ENCODE data around the gene P3H4. TPM values are rescaled to one million over a fixed set of nuclear protein-coding genes. Genes with fewer than 3 reads are reported as not detected.

Gene P3H4
- total and polyA plus RNA-seq, 4 experiments from 2014 or later, result 1.4 to 6.8 (median 5.1) TPM

DNA sequence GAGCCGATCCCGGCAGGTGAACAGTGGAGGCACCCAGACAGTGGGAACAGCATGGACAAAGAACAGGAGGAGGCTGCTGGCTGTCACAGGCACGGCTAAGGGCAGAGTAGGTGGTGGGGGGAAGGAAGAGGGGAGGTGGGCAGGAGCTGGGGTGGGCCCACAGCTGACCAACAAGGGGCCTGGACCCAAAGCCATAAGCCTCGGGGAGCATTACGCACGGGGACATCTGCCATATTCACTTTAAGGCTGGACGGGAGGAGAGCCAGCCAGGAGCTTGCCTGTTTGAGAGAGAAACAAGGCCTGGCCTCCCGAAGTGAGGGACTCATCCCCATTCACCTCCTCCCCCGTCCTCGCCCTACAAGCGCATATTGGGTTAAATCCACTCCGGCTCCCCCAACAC, 57.7 kb downstream of the P3H4 start:
- no peaks in the 10 kb centered on the region for H3K4me1 ChIP-seq (ENCODE audit: insufficient read depth, low read length)
- H3K36me3 Mint-ChIP-seq, result no peaks in the 10 kb centered on the region
- intact Hi-C loops (cut with micrococcal nuclease), result no loop called here
- H3K27me3 Mint-ChIP-seq, result peaks cover 0 to 8% of the 10 kb centered on the region in 2 donors
- H3K36me3 ChIP-seq (ENCODE audit: insufficient read depth, low read length), result no peaks in the 10 kb centered on the region
- H3K4me3 ChIP-seq (ENCODE audit: low read length in 2 of 2), result no peak overlapping the region
- CTCF ChIA-PET (ENCODE audit: partially characterized antibody), result interaction anchor here (0.7 to 1.0 kb wide), 2 partner anchors 48 to 62 kb away, joined by 4 to 5 read pairs; no protein-coding TSS in a partner anchor
- H3K27me3 ChIP-seq (ENCODE audit: insufficient read depth, low read length), result no peaks in the 10 kb centered on the region
- H3K9me3 Mint-ChIP-seq, result no peaks in the 10 kb centered on the region
- DNase-seq, result no peak
- H3K9me3 ChIP-seq (ENCODE audit: control insufficient read depth in 1 of 2, low read length in 2 of 2), result no peaks in the 10 kb centered on the region
- H3K4me3 Mint-ChIP-seq, result no peak overlapping the region
- no peak overlapping the region for H3K27ac Mint-ChIP-seq
- H3K27ac ChIP-seq (ENCODE audit: low read depth, low read length), result no peak overlapping the region
- POLR2A ChIA-PET (ENCODE audit: partially characterized antibody), result no interaction called here
- H3K4me1 Mint-ChIP-seq, result no peaks in the 10 kb centered on the region

Other genes starting within 250 kb of the P3H4 start
- gene KRT9, start 239.9 kb downstream of the P3H4 start, total RNA-seq, result not detected
- not detected for gene KRT9, start 239.9 kb downstream of the P3H4 start, polyA plus RNA-seq
- not detected for gene KRT14, start 225.1 kb downstream of the P3H4 start, total RNA-seq
- gene KRT14, start 225.1 kb downstream of the P3H4 start, polyA plus RNA-seq, result not detected
- gene KRT16, start 199.2 kb downstream of the P3H4 start, total RNA-seq, result not detected
- not detected for gene KRT16, start 199.2 kb downstream of the P3H4 start, polyA plus RNA-seq
- gene KRT17, start 187.4 kb downstream of the P3H4 start, total RNA-seq, result not detected
- not detected for gene KRT17, start 187.4 kb downstream of the P3H4 start, polyA plus RNA-seq
- gene EIF1, start 123.1 kb downstream of the P3H4 start, total RNA-seq, result 100 to 1,000 TPM; 776 to 839 TPM
- gene EIF1, start 123.1 kb downstream of the P3H4 start, polyA plus RNA-seq, result 1,000 to 10,000 TPM; 1,081 to 1,611 TPM
- gene GAST, start 99.6 kb downstream of the P3H4 start, total RNA-seq, result not detected
- not detected for gene GAST, start 99.6 kb downstream of the P3H4 start, polyA plus RNA-seq
- under 1 TPM; 0.29 to 0.33 TPM for gene HAP1, start 77.3 kb downstream of the P3H4 start, total RNA-seq
- not detected for gene HAP1, start 77.3 kb downstream of the P3H4 start, polyA plus RNA-seq
- gene JUP, start 25.2 kb downstream of the P3H4 start, total RNA-seq, result under 1 TPM in 1 of 2 experiments, not detected in 1; 0.15 TPM
- gene JUP, start 25.2 kb downstream of the P3H4 start, polyA plus RNA-seq, result under 1 TPM in 1 of 2 donors, not detected in 1; 0.69 TPM
- not detected for gene FKBP10, start 1.1 kb upstream of the P3H4 start, total RNA-seq
- not detected for gene FKBP10, start 1.1 kb upstream of the P3H4 start, polyA plus RNA-seq
- gene NT5C3B, start 24.3 kb upstream of the P3H4 start, total RNA-seq, result 10 to 100 TPM; 20.9 to 22.3 TPM
- gene NT5C3B, start 24.3 kb upstream of the P3H4 start, polyA plus RNA-seq, result 10 to 100 TPM; 41.5 to 42.1 TPM
- not detected for gene KLHL10, start 25.9 kb upstream of the P3H4 start, total RNA-seq
- not detected for gene KLHL10, start 25.9 kb upstream of the P3H4 start, polyA plus RNA-seq
- gene KLHL11, start 53.5 kb upstream of the P3H4 start, total RNA-seq, result 10 to 100 TPM; 20.6 to 20.8 TPM
- gene KLHL11, start 53.5 kb upstream of the P3H4 start, polyA plus RNA-seq, result 1 to 10 TPM; 1.0 to 7.6 TPM
- 10 to 100 TPM; 84.4 to 88.5 TPM for gene ACLY, start 107.0 kb upstream of the P3H4 start, total RNA-seq
- gene ACLY, start 107.0 kb upstream of the P3H4 start, polyA plus RNA-seq, result 10 to 100 TPM; 58.7 to 72.1 TPM
- gene ODAD4, start 118.7 kb upstream of the P3H4 start, total RNA-seq, result under 1 TPM in 1 of 2 experiments, not detected in 1; 0.20 TPM
- gene ODAD4, start 118.7 kb upstream of the P3H4 start, polyA plus RNA-seq, result under 1 TPM in 1 of 2 donors, not detected in 1; 0.11 TPM
- gene CNP, start 154.8 kb upstream of the P3H4 start, total RNA-seq, result 10 to 100 TPM; 31.0 to 36.9 TPM
- gene CNP, start 154.8 kb upstream of the P3H4 start, polyA plus RNA-seq, result 10 to 100 TPM; 23.6 to 35.7 TPM
- gene DNAJC7, start 205.5 kb upstream of the P3H4 start, total RNA-seq, result 100 to 1,000 TPM; 106 to 112 TPM
- 10 to 100 TPM; 45.2 to 67.2 TPM for gene DNAJC7, start 205.5 kb upstream of the P3H4 start, polyA plus RNA-seq
- 10 to 100 TPM; 19.7 TPM for gene NKIRAS2, start 208.1 kb upstream of the P3H4 start, total RNA-seq
- 10 to 100 TPM; 22.0 to 28.8 TPM for gene NKIRAS2, start 208.1 kb upstream of the P3H4 start, polyA plus RNA-seq
- gene C17orf113, start 238.7 kb upstream of the P3H4 start, total RNA-seq, result under 1 TPM; 0.76 to 0.97 TPM
- under 1 TPM; 0.39 to 0.53 TPM for gene C17orf113, start 238.7 kb upstream of the P3H4 start, polyA plus RNA-seq